ENCODE data around the gene PKP3.
A peak's percentile ranks its signal among the peaks of the same experiment; 100 is the strongest.

PKP3 gene

GRCh38 chr11:363948-364761 is 29.9 kb upstream of the PKP3 start:
- peak in 1 of 4 experiments; percentile 56 for DNase-seq

- no peak for DNase-seq
Observed at GRCh38 chr11:364991-365725, 28.9 kb upstream of the PKP3 start.

- DNase-seq, result no peak
Observed at GRCh38 chr11:365831-366230, 28.2 kb upstream of the PKP3 start.

- no peak for DNase-seq
Observed at GRCh38 chr11:367956-368413, 26.0 kb upstream of the PKP3 start.

GRCh38 chr11:368414-369335 is 25.3 kb upstream of the PKP3 start:
- DNase-seq, result no peak

- DNase-seq, result peak in 1 of 4 experiments; percentile 21
Observed at GRCh38 chr11:369336-370018, 24.5 kb upstream of the PKP3 start, which contains the start of gene B4GALNT4. B4GALNT4 (plus strand) TSS chr11:369499; CDS start chr11:369804, 305 bp downstream.

GRCh38 chr11:370070-370941 is 23.7 kb upstream of the PKP3 start:
- DNase-seq, result no peak

- no peak for DNase-seq
Observed at GRCh38 chr11:371051-371450, 23.0 kb upstream of the PKP3 start.

- DNase-seq, result no peak
Observed at GRCh38 chr11:371716-372590, 22.1 kb upstream of the PKP3 start.

- no peak for DNase-seq
Observed at GRCh38 chr11:372809-373715, 20.9 kb upstream of the PKP3 start.

GRCh38 chr11:373716-374551 is 20.1 kb upstream of the PKP3 start:
- no peak for DNase-seq

- no peak for DNase-seq
Observed at GRCh38 chr11:375065-376025, 18.7 kb upstream of the PKP3 start.

GRCh38 chr11:376531-377173 is 17.4 kb upstream of the PKP3 start:
- no peak for DNase-seq

GRCh38 chr11:377174-377865 is 16.7 kb upstream of the PKP3 start:
- no peak for DNase-seq

GRCh38 chr11:377883-378500 is 16.0 kb upstream of the PKP3 start:
- no peak for DNase-seq
